ENCODE data around the gene IRF1.

- TF ChIP-seq CTCF (conservative IDR thresholded peaks at IDR 0.05 in 1 of 2, IDR thresholded peaks at IDR 0.05 in 1 of 2; ENCODE audit: extremely low read depth in 1 of 2, insufficient read depth in 1 of 2, low read depth in 1 of 2, low read length in 2 of 2) (no peak), EZH2 (IDR thresholded peaks at IDR 0.05; ENCODE audit: borderline replicate concordance, low read length) (no peak)
These were observed 34.9 kb downstream of the IRF1 start for GRCh38 chr5:132455614-132456115.
